HCT116 (cell line): Measurements from ENCODE around the gene PPARGC1A. TPM values are rescaled to one million over a fixed set of nuclear protein-coding genes. Genes with fewer than 3 reads are reported as not detected.

Experiments used
- ATAC-seq: fragments of 200-7000 bp; cut with Tn5 transposase; 2 replicates; pipeline ENCODE4 v1.9.1; 2020; ENCODE audit warnings: mild to moderate bottlenecking, moderate library complexity
- BruUV-seq: library from RNA; stranded (reverse); fragments of 400-500 nt; replicated peaks from 2 replicates; lab custom pipeline; 2021; lab: Mats Ljungman, UMichigan
- CTCF ChIA-PET: fragments of 300-600 bp; sonication (Branson Sonifier 250); formaldehyde crosslinking; loops from one replicate; lab custom pipeline; 2021; ENCODE audit warnings: antibody characterized with exemption; lab: Charles Lee
- POLR2A ChIA-PET: fragments of 300-600, 350-600 bp; sonication (Branson Sonifier 250); formaldehyde crosslinking; loops from one replicate; lab custom pipeline; 2021; ENCODE audit warnings: antibody characterized with exemption; lab: Charles Lee
- RAD21 ChIA-PET, 2 experiments: fragments of 300-600 bp; sonication (Branson Sonifier 250); formaldehyde crosslinking; loops; one replicate each; lab custom pipeline; 2023; ENCODE audit warnings: low total read pairs in 2 of 2; ENCODE audit not compliant: uncharacterized antibody in 2 of 2, unreplicated experiment in 2 of 2, low non-redundant PET in 1 of 2; lab: Charles Lee
- DNase-seq: peaks from one replicate; pipeline ENCODE4 v3.0.0-alpha.2; 2010; ENCODE audit warnings: low read depth, low spot score
- H2AFZ ChIP-seq: fragments of 200-600 bp; shearing (Covaris generic), sonication (generic); 2 replicates; pipeline ENCODE4 v1.6.1; 2017; ENCODE audit warnings: low read depth, mixed run types, mixed read lengths, antibody characterized with exemption, low read length; ENCODE audit not compliant: poor library complexity, severe bottlenecking
- H3K27ac ChIP-seq: 2 replicates; pipeline ENCODE4 v1.5.1; 2012; ENCODE audit warnings: low read depth, low read length
- H3K27me3 ChIP-seq: fragments of 200-600 bp; sonication (generic); 2 replicates; pipeline ENCODE4 v1.6.1; 2016; ENCODE audit warnings: mixed run types, low read length, mixed read lengths; ENCODE audit not compliant: insufficient read depth
- H3K36me3 ChIP-seq, 2 experiments: fragments of 200-500 bp in 1 of 2; fragments of 200-600 bp in 1 of 2; sonication (Bioruptor generic) in 1 of 2; sonication (generic) in 1 of 2; 2 replicates each; pipeline versions ENCODE4 v1.5.1 to v1.6.1; 2014 to 2016; ENCODE audit warnings: low read length in 2 of 2, inconsistent platforms in 1 of 2, mixed read lengths in 1 of 2, mixed run types in 1 of 2; ENCODE audit not compliant: insufficient read depth in 2 of 2, control insufficient read depth in 1 of 2
- H3K4me1 ChIP-seq, 2 experiments: fragments of 200-600 bp in 1 of 2; sonication (generic) in 1 of 2; 2 replicates each; pipeline versions ENCODE4 v1.5.1 to v1.6.1; 2012 to 2017; ENCODE audit warnings: low read length in 2 of 2, inconsistent platforms in 1 of 2, mild to moderate bottlenecking in 1 of 2, mixed read lengths in 1 of 2, mixed run types in 1 of 2, moderate library complexity in 1 of 2; ENCODE audit not compliant: insufficient read depth in 2 of 2, control insufficient read depth in 1 of 2
- H3K4me2 ChIP-seq: fragments of 200-600 bp; sonication (generic); 2 replicates; pipeline ENCODE4 v1.6.1; 2017; ENCODE audit warnings: mixed run types, low read length, mixed read lengths
- H3K4me3 ChIP-seq, 2 experiments: fragments of 200-600 bp in 1 of 2; sonication (generic) in 1 of 2; replicated peaks in 1 of 2; 2 replicates each; pipeline ENCODE4 v1.5.1; 2011 to 2016; ENCODE audit warnings: low read length in 2 of 2, control low read depth in 1 of 2, low read depth in 1 of 2, mild to moderate bottlenecking in 1 of 2, mixed read lengths in 1 of 2, mixed run types in 1 of 2
- H3K79me2 ChIP-seq: fragments of 200-600 bp; sonication (generic); 2 replicates; pipeline ENCODE4 v1.6.1; 2017; ENCODE audit warnings: mild to moderate bottlenecking, mixed run types, low read length, moderate library complexity, mixed read lengths; ENCODE audit not compliant: insufficient read depth
- H3K9ac ChIP-seq: fragments of 200-600 bp; sonication (generic); 2 replicates; pipeline ENCODE4 v1.6.1; 2016; ENCODE audit warnings: low read length, mixed read lengths
- H3K9me2 ChIP-seq: fragments of 200-600 bp; sonication (generic), shearing (Covaris generic); 2 replicates; pipeline ENCODE4 v1.6.1; 2017; ENCODE audit warnings: mixed run types, mild to moderate bottlenecking, moderate library complexity; ENCODE audit not compliant: insufficient read depth
- H3K9me3 ChIP-seq, 2 experiments: fragments of 200-500 bp in 1 of 2; fragments of 200-600 bp in 1 of 2; sonication (Bioruptor generic) in 1 of 2; sonication (generic) in 1 of 2; 2 replicates each; pipeline ENCODE4 v1.6.1; 2014 to 2017; ENCODE audit warnings: low read length in 2 of 2, mixed read lengths in 2 of 2, inconsistent platforms in 1 of 2, low read depth in 1 of 2, mild to moderate bottlenecking in 1 of 2, mixed run types in 1 of 2, moderate library complexity in 1 of 2; ENCODE audit not compliant: control insufficient read depth in 1 of 2, insufficient read depth in 1 of 2
- H4K20me1 ChIP-seq: fragments of 200-600 bp; sonication (generic), shearing (Covaris generic); 2 replicates; pipeline ENCODE4 v1.6.1; 2017; ENCODE audit warnings: mixed run types, mild to moderate bottlenecking, moderate library complexity; ENCODE audit not compliant: insufficient read depth
- ATF3 ChIP-seq: IDR thresholded peaks from 2 replicates; pipeline ENCODE4 v1.6.1; 2012
- CBX3 ChIP-seq: IDR thresholded peaks from 2 replicates; pipeline ENCODE4 v1.6.1; 2012; ENCODE audit warnings: low read depth
- EGR1 ChIP-seq: IDR thresholded peaks from 2 replicates; pipeline ENCODE4 v1.6.1; 2012; ENCODE audit warnings: low read depth
- ELF1 ChIP-seq: IDR thresholded peaks from 2 replicates; pipeline ENCODE4 v1.6.1; 2012; ENCODE audit warnings: low read depth, borderline replicate concordance
- POLR2A ChIP-seq: IDR thresholded peaks from 2 replicates; pipeline ENCODE4 v1.7.0; 2011; ENCODE audit warnings: borderline replicate concordance; ENCODE audit not compliant: insufficient read depth, insufficient read length; ENCODE audit errors: extremely low read depth
- POLR2AphosphoS5 ChIP-seq: IDR thresholded peaks from 2 replicates; pipeline ENCODE4 v1.6.1; 2011; ENCODE audit warnings: mild to moderate bottlenecking, low read depth, low read length, moderate library complexity
- REST ChIP-seq: IDR thresholded peaks from 2 replicates; pipeline ENCODE4 v1.6.1; 2012; ENCODE audit warnings: low read depth
- SP1 ChIP-seq: IDR thresholded peaks from 2 replicates; pipeline ENCODE4 v1.6.1; 2012; ENCODE audit warnings: low read depth
- SRF ChIP-seq: IDR thresholded peaks from 2 replicates; pipeline ENCODE4 v1.6.1; 2012; ENCODE audit warnings: low read depth
- YY1 ChIP-seq: IDR thresholded peaks from 2 replicates; pipeline ENCODE4 v1.6.1; 2011; ENCODE audit warnings: low read length, low read depth, moderate library complexity, mild to moderate bottlenecking; ENCODE audit not compliant: insufficient replicate concordance; ENCODE audit errors: extremely low read depth
- ZBTB33 ChIP-seq: IDR thresholded peaks from 2 replicates; pipeline ENCODE4 v1.6.1; 2011; ENCODE audit warnings: mild to moderate bottlenecking, low read length, moderate library complexity; ENCODE audit not compliant: insufficient replicate concordance; ENCODE audit errors: extremely low read depth
- ZNF274 ChIP-seq: fragments of 200-500 bp; sonication (Bioruptor generic); IDR thresholded peaks from 2 replicates; pipeline ENCODE4 v1.6.1; 2014; ENCODE audit warnings: mild to moderate bottlenecking, low read depth, low read length, inconsistent platforms
- intact Hi-C: fragments of 100-400 bp; cut with micrococcal nuclease; formaldehyde crosslinking; loops from 2 replicates; pipeline ENCODE4 v1.10.0; 2022
- total RNA-seq: library from RNA; stranded (reverse); gene quantifications from one replicate; pipeline ENCODE4 v1.2.1, GENCODE V29; 2021; ENCODE audit not compliant: unreplicated experiment

The PPARGC1A gene
- total RNA-seq, 1 experiment from 2014 or later = not detected

- BruUV-seq = no TSS peak
- Histone ChIP-seq H3K27me3 (no peaks in the 10 kb centered on the region), H3K27ac (no peak overlapping the region), H2AFZ (no peak overlapping the region), H3K9me3 (peaks cover 7 to 8% of the 10 kb centered on the region in 2 experiments; a peak in 2 of 4 replicates), H3K9ac (no peak overlapping the region), H4K20me1 (no peaks in the 10 kb centered on the region), H3K79me2 (no peaks in the 10 kb centered on the region), H3K36me3 (no peaks in the 10 kb centered on the region), H3K4me3 (no peak overlapping the region), H3K9me2 (no peaks in the 10 kb centered on the region), H3K4me1 (no peaks in the 10 kb centered on the region), H3K4me2 (no peak overlapping the region)
- intact Hi-C loops = no loop called here
- CTCF ChIA-PET = no interaction called here
- RAD21 ChIA-PET = no interaction called here
- POLR2A ChIA-PET = no interaction called here
- no peak for TF ChIP-seq ATF3
- no peak for TF ChIP-seq SRF
- no peak for TF ChIP-seq YY1
- TF ChIP-seq POLR2A = no peak
- TF ChIP-seq ZBTB33 = no peak
- TF ChIP-seq ELF1 = no peak
- no peak for TF ChIP-seq ZNF274
- TF ChIP-seq POLR2AphosphoS5 = no peak
- no peak for TF ChIP-seq EGR1
- TF ChIP-seq SP1 = no peak
- TF ChIP-seq CBX3 = no peak
- TF ChIP-seq REST = no peak
- no peak for ATAC-seq
- no peak for DNase-seq
Measured at GRCh38 chr4:23828779-23829178, 61.1 kb downstream of the PPARGC1A start.
